IMR-90 (cell line): ENCODE data around the gene ING3.

Experiments used
- BHLHE40 ChIP-seq: fragments of 150-350 bp; IDR thresholded peaks from 2 replicates; pipeline ENCODE4 v1.6.1; 2016; ENCODE audit warnings: mild to moderate bottlenecking, low read depth, low read length
- CEBPB ChIP-seq: IDR thresholded peaks from 2 replicates; pipeline ENCODE4 v1.6.1; 2012; ENCODE audit warnings: low read depth, low read length, improper control_type of control experiment
- CHD1 ChIP-seq: IDR thresholded peaks from 2 replicates; pipeline ENCODE4 v1.6.1; 2012; ENCODE audit warnings: low read depth, low read length, improper control_type of control experiment
- CTCF ChIP-seq: conservative IDR thresholded peaks from 2 replicates; pipeline ENCODE4 v1.5.1; 2012; ENCODE audit warnings: mild to moderate bottlenecking, low read depth, low read length, improper control_type of control experiment
- FOS ChIP-seq: fragments of 150-350 bp; IDR thresholded peaks from 2 replicates; pipeline ENCODE4 v1.6.1; 2016; ENCODE audit warnings: low read depth, low read length
- MAZ ChIP-seq: IDR thresholded peaks from 2 replicates; pipeline ENCODE4 v1.6.1; 2012; ENCODE audit warnings: low read depth, mild to moderate bottlenecking, low read length, improper control_type of control experiment, moderate library complexity, borderline replicate concordance
- POLR2A ChIP-seq: IDR thresholded peaks from 2 replicates; pipeline ENCODE4 v1.6.1; 2012; ENCODE audit warnings: mild to moderate bottlenecking, low read depth, low read length
- RAD21 ChIP-seq: IDR thresholded peaks from 2 replicates; pipeline ENCODE4 v1.6.1; 2012; ENCODE audit warnings: low read length, improper control_type of control experiment
- RCOR1 ChIP-seq: IDR thresholded peaks from 2 replicates; pipeline ENCODE4 v1.6.1; 2012; ENCODE audit warnings: mild to moderate bottlenecking, low read length, improper control_type of control experiment; ENCODE audit not compliant: insufficient replicate concordance
- USF2 ChIP-seq: fragments of 150-350 bp; IDR thresholded peaks from 2 replicates; pipeline ENCODE4 v1.6.1; 2017; ENCODE audit warnings: mild to moderate bottlenecking, antibody characterized with exemption, low read length, low read depth

- no peak for TF ChIP-seq POLR2A
- TF ChIP-seq CTCF, result no peak
- no peak for TF ChIP-seq RAD21
- TF ChIP-seq MAZ, result no peak
- TF ChIP-seq USF2, result no peak
- no peak for TF ChIP-seq FOS
- no peak for TF ChIP-seq BHLHE40
- no peak for TF ChIP-seq RCOR1
- no peak for TF ChIP-seq CHD1
- TF ChIP-seq CEBPB, result no peak
Observed at GRCh38 chr7:120996333-120996987, 45.9 kb downstream of the ING3 start.
